Mucosa of stomach (tissue), 1 donor: ENCODE results near the gene ASB1.
"Not testable (repeated sequence)": the region's sequence is repeated elsewhere in the genome, so short reads cannot be mapped to it uniquely, and the experiment has no call there.

ENCODE experiments used
- H3K27me3 ChIP-seq: one replicate; pipeline ENCODE4 v1.7.0; 2013; ENCODE audit warnings: mild to moderate bottlenecking, low read length; ENCODE audit not compliant: control insufficient read depth, insufficient read depth
- H3K36me3 ChIP-seq: one replicate; pipeline ENCODE4 v1.7.0; 2013; ENCODE audit warnings: low read length; ENCODE audit not compliant: control insufficient read depth, insufficient read depth
- H3K4me1 ChIP-seq: one replicate; pipeline ENCODE4 v1.7.0; 2013; ENCODE audit warnings: mild to moderate bottlenecking, low read length; ENCODE audit not compliant: control insufficient read depth, insufficient read depth
- H3K4me3 ChIP-seq: one replicate; pipeline ENCODE4 v1.7.0; 2013; ENCODE audit warnings: low read length
- H3K9ac ChIP-seq: one replicate; pipeline ENCODE4 v1.7.0; 2013; ENCODE audit warnings: mild to moderate bottlenecking, low read length, moderate library complexity
- H3K9me3 ChIP-seq: one replicate; pipeline ENCODE4 v1.7.0; 2013; ENCODE audit warnings: mild to moderate bottlenecking, low read length, moderate library complexity; ENCODE audit not compliant: control insufficient read depth
- donor health status: Pancreatic carcinoma.

The ASB1 gene

DNA sequence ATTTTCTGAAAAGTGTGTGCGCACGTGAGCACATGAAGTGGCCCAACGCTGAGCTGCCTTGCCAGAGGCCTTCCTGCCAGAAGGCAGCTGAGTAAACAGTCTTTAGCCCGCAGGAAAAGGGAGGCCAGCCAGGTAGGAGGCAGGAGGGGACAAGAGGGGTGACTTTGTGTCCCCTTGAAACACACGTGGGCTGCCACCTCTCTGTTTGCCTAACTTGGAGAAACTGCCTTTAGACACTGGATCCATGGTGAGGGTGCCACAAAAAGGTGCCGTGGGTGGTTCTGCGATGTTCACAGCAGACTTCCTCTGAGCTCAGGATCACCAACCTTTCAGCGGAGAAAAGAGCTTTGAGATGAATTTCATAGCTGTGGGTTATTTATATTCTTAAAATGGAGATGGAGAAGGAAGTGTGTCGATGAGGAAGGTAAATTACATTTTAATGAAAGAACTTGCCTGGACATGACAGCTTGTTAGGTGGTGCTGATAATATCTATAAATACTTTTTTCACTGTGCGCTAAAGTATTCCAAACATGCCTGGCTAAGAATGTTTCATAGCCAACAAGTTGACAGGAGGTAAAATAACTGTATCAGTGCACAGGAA, 36.6 kb upstream of the ASB1 start:
- Histone ChIP-seq H3K4me3 (no peak overlapping the region), H3K9me3 (no peaks in the 10 kb centered on the region), H3K9ac (no peak overlapping the region), H3K4me1 (peaks cover 8% of the 10 kb centered on the region), H3K36me3 (no peaks in the 10 kb centered on the region), H3K27me3 (no peaks in the 10 kb centered on the region)

DNA sequence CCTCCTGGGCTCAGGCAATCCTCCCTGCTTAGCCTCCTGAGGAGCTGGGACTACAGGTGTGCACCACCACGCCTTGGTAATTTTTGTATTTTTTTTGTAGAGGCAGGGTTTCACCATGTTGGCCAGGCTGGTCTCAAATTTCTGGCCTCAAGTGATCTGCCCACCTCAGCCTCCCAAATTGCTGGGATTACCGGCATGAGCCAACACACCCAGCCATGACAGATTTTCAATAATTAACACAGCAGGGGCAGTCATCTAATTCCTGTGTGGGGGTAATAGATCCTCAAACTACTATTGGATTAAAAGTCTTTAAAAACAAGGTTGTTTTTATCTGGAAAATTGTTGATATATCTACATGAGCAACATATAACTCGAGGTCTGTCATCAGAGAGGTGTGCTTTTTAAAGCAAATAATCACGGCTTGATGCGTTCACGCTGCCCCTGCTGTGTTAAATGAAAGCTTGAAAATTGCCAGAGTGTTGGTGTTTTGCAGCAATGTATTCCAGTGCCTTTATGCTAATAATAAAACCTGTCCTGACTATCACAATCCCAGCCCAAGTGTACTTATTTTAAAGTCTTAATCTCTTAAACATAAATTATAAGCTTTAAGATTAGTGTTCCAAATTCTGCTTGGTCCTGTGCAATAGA, 35.6 kb upstream of the ASB1 start:
- no peaks in the 10 kb centered on the region for H3K27me3 ChIP-seq
- no peaks in the 10 kb centered on the region for H3K36me3 ChIP-seq
- H3K4me3 ChIP-seq, result no peak overlapping the region
- peaks cover 8% of the 10 kb centered on the region for H3K4me1 ChIP-seq
- no peak overlapping the region for H3K9ac ChIP-seq
- no peaks in the 10 kb centered on the region for H3K9me3 ChIP-seq

DNA sequence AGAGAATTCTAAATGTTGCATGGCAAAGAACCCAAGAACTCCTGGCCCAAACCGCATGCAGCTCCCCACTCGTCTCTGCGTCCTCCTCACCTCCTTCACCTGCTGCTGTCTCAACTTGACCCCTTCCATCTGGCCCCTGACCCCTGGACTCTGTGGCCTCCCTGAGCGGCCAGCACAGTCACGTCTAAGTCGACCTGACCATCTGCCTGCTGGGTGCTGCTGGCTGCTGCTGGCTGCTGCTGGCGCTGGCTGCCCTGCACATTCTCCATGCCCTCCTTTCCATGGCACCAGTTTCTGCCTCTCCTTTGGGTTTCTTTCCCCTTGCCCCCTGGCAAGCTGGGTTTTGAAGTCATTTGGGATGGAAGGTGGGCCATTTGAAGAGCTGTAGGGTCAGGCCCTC, 30.1 kb upstream of the ASB1 start:
- no peaks in the 10 kb centered on the region for H3K4me1 ChIP-seq
- no peaks in the 10 kb centered on the region for H3K9me3 ChIP-seq
- H3K9ac ChIP-seq, result no peak overlapping the region
- H3K36me3 ChIP-seq, result no peaks in the 10 kb centered on the region
- H3K27me3 ChIP-seq, result no peaks in the 10 kb centered on the region
- H3K4me3 ChIP-seq, result no peak overlapping the region

DNA sequence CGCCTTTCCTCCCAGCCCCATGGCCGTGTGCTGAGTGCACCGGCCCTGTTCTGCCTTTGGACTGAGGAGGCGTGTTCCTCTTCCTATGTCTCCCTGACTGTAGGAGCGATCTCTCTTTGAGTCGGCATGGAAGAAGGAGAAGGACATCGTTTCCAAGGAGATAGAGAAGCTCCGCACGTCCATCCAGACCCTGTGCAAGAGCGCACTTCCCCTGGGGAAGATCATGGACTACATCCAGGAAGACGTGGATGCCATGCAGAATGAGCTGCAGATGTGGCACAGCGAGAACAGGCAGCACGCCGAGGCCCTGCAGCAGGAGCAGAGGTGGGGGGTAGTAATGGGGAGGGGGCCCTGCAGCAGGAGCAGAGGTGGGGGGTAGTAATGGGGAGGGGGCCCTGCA, 29.4 kb upstream of the ASB1 start:
- Histone ChIP-seq H3K9me3 (no peaks in the 10 kb centered on the region), H3K27me3 (no peaks in the 10 kb centered on the region), H3K36me3 (no peaks in the 10 kb centered on the region), H3K4me3 (no peak overlapping the region), H3K9ac (no peak overlapping the region), H3K4me1 (no peaks in the 10 kb centered on the region)

- Histone ChIP-seq H3K9me3 (no peaks in the 10 kb centered on the region), H3K27me3 (no peaks in the 10 kb centered on the region), H3K4me3 (no peak overlapping the region), H3K36me3 (no peaks in the 10 kb centered on the region), H3K9ac (no peak overlapping the region), H3K4me1 (no peaks in the 10 kb centered on the region)
These were observed 28.1 kb upstream of the ASB1 start for GRCh38 chr2:238398577-238398976.

DNA sequence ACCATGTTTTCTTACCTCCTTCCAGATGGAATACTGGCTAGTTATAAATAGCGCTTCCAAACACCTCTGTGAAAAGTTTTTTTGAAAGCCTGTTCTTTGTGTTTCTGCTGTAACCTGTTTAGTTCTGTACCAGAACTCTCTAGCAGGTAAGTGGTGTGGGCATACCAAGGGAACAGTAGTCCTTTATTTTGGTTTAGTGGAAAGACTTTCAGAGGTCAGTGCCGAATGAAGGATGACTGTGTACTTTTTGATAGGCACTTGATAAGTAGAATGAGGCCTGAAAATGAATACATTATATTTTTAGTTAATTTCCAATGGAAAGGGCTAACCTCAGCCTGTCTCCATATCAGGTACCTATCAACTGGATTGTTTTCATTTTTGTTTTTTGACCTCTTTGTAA, 27.6 kb upstream of the ASB1 start:
- Histone ChIP-seq H3K36me3 (no peaks in the 10 kb centered on the region), H3K4me3 (no peak overlapping the region), H3K9me3 (no peaks in the 10 kb centered on the region), H3K27me3 (no peaks in the 10 kb centered on the region), H3K4me1 (no peaks in the 10 kb centered on the region), H3K9ac (no peak overlapping the region)

- no peaks in the 10 kb centered on the region for H3K9me3 ChIP-seq
- H3K36me3 ChIP-seq, result no peaks in the 10 kb centered on the region
- no peaks in the 10 kb centered on the region for H3K27me3 ChIP-seq
These were observed 25.2 kb upstream of the ASB1 start for GRCh38 chr2:238401551-238401950.

GRCh38 chr2:238403632-238404405, 22.9 kb upstream of the ASB1 start:
- Histone ChIP-seq H3K9ac (no peak overlapping the region), H3K36me3 (no peaks in the 10 kb centered on the region), H3K9me3 (no peaks in the 10 kb centered on the region), H3K4me3 (no peak overlapping the region), H3K4me1 (no peaks in the 10 kb centered on the region), H3K27me3 (no peaks in the 10 kb centered on the region)

More at GRCh38 chr2:238401551-238401950, 25.2 kb upstream of the ASB1 start:
- H3K9ac ChIP-seq, result no peak overlapping the region
- no peaks in the 10 kb centered on the region for H3K4me1 ChIP-seq
- no peak overlapping the region for H3K4me3 ChIP-seq

- no peak overlapping the region for H3K4me3 ChIP-seq
- H3K27me3 ChIP-seq, result no peaks in the 10 kb centered on the region
- no peaks in the 10 kb centered on the region for H3K36me3 ChIP-seq
- H3K9ac ChIP-seq, result no peak overlapping the region
- no peaks in the 10 kb centered on the region for H3K9me3 ChIP-seq
- no peaks in the 10 kb centered on the region for H3K4me1 ChIP-seq
These were observed 22.1 kb upstream of the ASB1 start for GRCh38 chr2:238404406-238405216.

- not testable (repeated sequence) for H3K4me3 ChIP-seq, H3K4me1 ChIP-seq, H3K9me3 ChIP-seq, H3K36me3 ChIP-seq, H3K27me3 ChIP-seq, H3K9ac ChIP-seq
These were observed 21.5 kb upstream of the ASB1 start for GRCh38 chr2:238405217-238405555.

DNA sequence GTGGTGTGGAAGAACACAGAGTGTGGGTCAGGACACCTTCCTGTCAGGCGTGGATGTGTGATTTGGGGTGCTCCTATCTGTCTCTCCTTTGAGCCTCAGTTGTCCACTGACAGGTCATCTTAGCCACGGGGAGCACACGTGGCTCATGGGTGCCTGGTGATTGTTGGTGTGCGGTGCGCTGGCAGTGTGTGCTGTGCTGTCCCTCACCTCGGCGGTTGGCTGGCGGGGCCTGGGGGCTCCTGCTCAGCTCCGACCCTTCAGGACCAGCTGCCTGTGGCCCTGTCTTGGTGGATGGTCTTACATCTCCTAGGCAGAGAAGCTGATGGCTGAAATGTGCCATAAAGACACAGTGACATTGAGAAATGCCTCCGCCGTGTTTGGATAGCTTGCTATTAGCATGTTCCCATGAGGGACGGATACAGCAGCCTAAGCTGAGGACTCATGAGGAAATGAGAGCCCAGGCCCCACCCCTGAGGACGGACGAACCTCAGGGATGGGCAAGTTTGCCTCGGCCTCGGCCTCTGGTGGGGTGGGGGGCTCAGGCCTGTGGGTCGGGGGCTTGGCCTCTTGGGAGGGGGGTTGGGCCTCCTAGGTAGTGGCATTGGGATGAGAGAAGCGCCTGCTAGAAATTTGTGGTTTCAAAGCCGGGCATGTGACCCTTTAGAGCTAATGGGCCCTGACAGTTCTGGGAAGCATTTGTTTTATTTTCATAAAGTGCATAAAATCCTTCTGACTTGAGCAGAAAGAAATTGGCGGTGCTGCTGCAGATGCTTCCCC, 20.3 kb upstream of the ASB1 start:
- Histone ChIP-seq H3K4me1 (no peaks in the 10 kb centered on the region), H3K9ac (no peak overlapping the region), H3K27me3 (no peaks in the 10 kb centered on the region), H3K9me3 (no peaks in the 10 kb centered on the region), H3K4me3 (no peak overlapping the region), H3K36me3 (no peaks in the 10 kb centered on the region)
